GM08714 (cell line): Measurements from ENCODE around the gene SLC25A22.

ENCODE experiments used
- H3K4me3 ChIP-seq: fragments of 200-500 bp; sonication (Bioruptor generic); 2 replicates; pipeline ENCODE4 v1.5.1; 2014; ENCODE audit warnings: mild to moderate bottlenecking, low read length, inconsistent platforms
- ZNF274 ChIP-seq: IDR thresholded peaks from 2 replicates; pipeline ENCODE4 v1.6.1; 2012; ENCODE audit warnings: mild to moderate bottlenecking, low read depth, low read length

SLC25A22 gene

DNA sequence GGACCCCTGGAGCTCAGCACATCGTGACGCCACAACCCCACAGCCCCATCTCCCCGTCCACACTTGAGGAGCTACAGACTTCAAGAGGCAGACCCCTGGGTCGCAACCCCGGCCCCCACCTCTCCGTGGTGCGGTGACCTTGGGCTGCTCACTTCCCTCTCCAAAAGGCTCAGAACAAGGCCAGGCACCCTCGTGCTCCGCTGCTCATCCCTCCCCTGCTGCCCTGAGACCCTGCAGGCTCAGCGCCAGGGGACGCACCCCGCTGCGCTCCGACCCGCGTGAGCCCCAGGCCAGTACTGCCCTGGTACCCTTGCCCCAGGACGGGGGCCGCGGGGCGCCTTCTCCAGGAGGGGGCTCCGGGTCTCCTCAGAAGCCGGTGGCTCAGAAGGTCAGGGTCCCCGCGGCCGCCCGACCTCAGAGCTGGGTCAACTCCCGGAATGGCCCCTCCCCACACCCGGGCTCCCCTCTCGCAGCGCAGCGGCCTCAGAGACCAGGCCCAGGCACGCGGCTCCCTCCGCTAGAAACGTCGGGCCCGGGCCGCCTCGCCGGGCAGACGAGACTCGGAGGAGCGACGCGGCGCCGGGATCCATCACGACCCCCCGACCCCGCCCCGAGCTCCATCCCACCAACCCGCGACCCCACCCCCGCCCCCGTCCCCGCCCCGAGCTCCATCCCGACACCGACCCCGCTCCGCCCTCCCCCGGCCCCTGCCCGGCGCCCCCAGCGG lies 21.4 kb downstream of the SLC25A22 start:
- H3K4me3 ChIP-seq: peak overlapping the region; percentile 76
- TF ChIP-seq ZNF274: no peak

- no peak for TF ChIP-seq ZNF274
- peak overlapping the region; percentile 76 for H3K4me3 ChIP-seq
These were observed 21.9 kb downstream of the SLC25A22 start for GRCh38 chr11:776263-776560.

DNA sequence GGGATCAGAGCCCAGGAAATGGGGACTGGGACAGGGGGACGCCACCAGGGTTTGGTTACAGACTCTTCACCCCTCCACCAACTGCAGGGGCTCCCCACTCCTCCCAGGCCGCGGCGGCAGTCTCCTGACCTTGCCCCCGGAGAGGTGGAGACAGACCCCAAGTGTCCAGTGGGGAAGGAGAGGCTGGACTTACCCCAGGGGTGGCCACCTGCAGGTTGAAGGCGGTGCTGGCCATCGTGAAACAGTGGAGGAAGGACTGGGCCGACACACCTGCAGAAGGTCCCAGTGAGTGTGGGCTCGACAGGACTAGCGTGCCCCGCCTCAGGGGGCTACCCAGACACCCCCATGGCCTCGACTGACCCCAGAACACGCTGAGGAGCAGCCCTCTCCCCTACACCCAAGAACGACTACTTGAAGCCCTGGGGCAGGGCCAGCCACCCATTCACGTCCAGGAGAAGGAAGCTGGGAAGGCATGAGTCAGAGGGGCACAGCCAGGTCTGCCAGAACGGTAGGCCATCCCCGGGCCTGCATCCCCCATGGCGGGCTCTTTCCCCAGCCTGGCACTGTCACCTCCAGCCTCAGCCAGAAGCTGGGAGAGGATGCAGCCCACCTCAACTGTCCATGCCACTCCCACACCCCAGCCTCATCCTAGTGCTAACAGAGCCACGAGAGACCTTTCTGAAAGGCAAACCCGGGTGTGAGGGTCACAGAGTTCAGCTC lies 23.0 kb downstream of the SLC25A22 start:
- no peak for TF ChIP-seq ZNF274
- no peak overlapping the region for H3K4me3 ChIP-seq

DNA sequence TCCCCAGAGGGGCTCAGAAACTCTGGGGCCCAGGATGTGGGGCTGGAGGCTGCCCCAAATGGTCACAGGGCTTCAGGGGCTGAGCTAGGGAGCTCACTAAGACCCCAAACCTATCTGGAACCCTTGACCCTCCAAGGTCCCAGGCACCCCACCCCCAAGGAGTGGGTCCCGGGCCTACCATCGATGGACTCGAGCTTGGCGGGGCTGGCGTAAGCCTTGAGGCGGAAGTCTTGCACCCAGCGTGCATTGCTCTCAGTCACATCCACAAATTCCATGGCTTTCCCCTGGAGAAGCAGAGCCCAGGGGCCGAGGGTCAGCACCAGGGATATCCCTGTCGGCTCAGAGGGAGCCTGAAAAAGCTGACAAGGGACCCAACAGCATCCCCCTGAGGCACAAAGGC lies 24.3 kb downstream of the SLC25A22 start:
- no peak overlapping the region for H3K4me3 ChIP-seq
- TF ChIP-seq ZNF274: no peak

- H3K4me3 ChIP-seq: no peak overlapping the region
- no peak for TF ChIP-seq ZNF274
These were observed 24.7 kb downstream of the SLC25A22 start for GRCh38 chr11:773425-773824.

GRCh38 chr11:772429-773390 lies 25.4 kb downstream of the SLC25A22 start:
- no peak overlapping the region for H3K4me3 ChIP-seq
- TF ChIP-seq ZNF274: no peak

DNA sequence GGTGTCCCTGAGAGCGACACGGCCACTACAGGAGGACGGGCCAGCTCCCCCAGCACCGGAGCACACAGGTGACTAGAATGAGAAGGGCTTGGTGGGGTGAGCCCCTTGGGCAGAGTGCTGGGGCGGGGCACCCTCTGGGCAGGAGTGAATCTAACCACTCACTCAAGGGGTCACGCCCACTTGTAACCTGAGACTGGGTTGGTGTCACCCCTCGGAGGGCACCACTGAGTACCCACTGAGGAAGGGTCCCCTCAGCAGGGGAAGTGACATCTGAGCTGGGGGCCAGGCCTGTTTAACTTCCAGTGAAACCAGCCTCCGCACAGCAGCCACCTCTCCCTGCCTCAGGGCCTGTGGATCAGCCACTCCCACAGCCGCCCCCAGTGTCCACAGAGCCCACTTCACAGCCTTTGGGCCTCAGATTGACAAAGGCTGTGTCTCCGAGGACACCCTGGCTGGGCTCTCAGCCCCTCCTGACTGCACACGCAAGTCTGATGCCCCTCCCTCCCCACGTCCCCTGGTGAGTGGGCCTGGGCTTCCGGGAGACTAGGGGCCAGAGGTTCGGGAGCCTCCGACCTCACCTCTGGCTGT lies 26.4 kb downstream of the SLC25A22 start:
- no peak for TF ChIP-seq ZNF274
- H3K4me3 ChIP-seq: no peak overlapping the region

- no peak for TF ChIP-seq ZNF274
- no peak overlapping the region for H3K4me3 ChIP-seq
These were observed 27.2 kb downstream of the SLC25A22 start for GRCh38 chr11:770642-771616.

DNA sequence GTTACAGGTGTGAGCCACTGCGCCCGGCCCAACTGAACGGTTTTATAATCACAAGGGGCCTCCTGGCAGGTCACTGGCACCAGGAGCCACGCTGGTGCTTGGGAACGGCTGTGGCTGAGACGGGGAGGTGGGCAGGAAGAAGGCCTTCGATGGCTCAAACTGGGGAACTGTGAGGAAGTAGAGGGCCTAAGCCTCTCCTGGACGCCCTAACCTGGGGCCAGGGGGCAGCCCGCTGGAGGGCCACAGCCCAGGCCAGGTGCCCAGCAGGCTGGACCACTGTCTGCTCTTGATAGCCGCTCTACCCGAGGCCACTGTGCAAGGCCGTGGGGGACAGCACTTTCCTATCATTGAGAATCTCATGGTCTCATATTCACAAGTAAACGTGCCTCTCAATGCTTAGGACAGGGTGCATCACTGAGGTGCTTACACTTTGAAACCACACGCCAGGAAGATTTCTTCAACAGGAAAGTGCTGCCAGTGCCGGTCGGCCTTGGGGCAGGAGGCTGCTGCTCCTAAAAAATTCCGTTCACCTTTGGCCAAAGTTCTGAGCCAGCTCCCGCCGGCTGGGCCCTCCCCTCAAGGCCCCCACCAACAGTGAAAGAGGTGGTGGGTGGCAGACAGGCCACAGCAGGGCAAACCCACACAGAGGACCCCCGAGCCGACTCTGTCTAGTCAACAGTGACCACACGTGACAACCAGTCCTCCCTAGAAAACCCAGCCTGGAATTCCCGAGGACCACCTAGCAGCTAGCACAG lies 28.0 kb downstream of the SLC25A22 start:
- TF ChIP-seq ZNF274: no peak
- H3K4me3 ChIP-seq: no peak overlapping the region

- TF ChIP-seq ZNF274: no peak
- H3K4me3 ChIP-seq: no peak overlapping the region
These were observed 30.8 kb downstream of the SLC25A22 start for GRCh38 chr11:767238-767637.

DNA sequence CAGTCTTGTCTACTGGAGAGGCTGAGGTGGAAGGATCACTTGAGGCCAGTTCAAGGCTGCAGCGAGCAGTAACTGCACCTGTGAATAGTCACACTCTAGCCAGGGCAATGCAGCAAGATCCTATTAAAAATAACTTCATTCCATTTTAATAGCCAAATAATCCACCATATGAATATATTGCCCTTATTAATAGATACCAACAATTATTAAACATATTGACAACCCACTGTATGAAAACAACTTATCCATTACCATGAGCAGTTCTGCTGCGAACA lies 31.2 kb downstream of the SLC25A22 start:
- H3K4me3 ChIP-seq: no peak overlapping the region
- TF ChIP-seq ZNF274: no peak

DNA sequence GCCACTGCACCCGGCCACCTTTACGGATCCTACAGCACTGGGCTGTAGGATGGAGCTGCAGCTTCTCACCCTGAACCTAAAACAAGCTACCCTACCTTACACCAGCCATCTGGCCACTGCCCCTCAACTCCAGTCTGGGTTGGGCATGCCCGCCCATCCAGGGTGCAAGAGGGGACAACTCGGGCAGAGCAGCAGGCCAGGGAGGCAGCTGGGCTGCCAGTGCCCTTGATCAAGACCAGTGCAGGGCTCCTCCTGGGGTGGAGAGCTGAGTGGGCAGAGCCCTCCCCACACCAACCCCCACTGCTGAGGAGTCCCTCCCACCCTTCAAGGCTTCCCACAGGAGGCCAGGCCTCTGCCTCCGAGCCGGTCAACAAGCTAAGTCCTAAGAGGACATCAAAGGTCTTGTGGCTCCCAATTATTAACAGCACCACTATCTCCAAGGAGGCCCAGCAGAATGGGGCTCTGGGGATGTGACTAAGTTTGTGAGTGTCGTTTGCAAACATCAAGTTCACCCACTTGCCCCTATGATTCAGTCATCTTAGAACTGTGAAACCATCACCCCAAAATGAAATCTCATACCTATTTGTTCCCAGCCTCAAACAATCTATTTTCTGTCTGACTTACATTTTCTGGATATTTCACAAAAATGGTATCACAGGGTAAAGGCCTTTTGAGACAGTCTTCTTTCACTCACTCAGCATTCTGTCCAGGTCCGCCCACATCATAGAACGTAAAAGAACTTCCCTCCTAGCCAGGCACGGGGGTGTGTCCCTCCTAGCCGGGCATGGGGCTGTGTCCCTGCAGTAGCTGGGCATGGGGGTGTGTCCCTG lies 31.8 kb downstream of the SLC25A22 start:
- TF ChIP-seq ZNF274: no peak
- H3K4me3 ChIP-seq: no peak overlapping the region
